Stimulated activated CD4-positive, alpha-beta T cell treated with anti-CD3 and anti-CD28 coated beads, Interleukin-15, amount 100 ng/mL, for 1 hour (primary cell): ENCODE results near the gene KCNK2.

ENCODE experiments used
- DNase-seq, 2 donors: peaks; one replicate each; pipeline ENCODE4 v3.0.0-alpha.2; 2020; ENCODE audit warnings: low read depth in 1 of 2, low spot score in 1 of 2

Gene KCNK2

GRCh38 chr1:215082532-215083382, at the start of gene KCNK2:
Gene KCNK2, plus strand, starts transcription at chr1:215082737. Its CDS starts 649 bp downstream, at chr1:215083386.
- no peak for DNase-seq

- DNase-seq: no peak
These were observed 49.5 kb upstream of the KCNK2 start for GRCh38 chr1:215032911-215033526.

GRCh38 chr1:215040190-215040589, 42.3 kb upstream of the KCNK2 start:
- DNase-seq: no peak

GRCh38 chr1:215043401-215043800, 39.1 kb upstream of the KCNK2 start:
- no peak for DNase-seq

- no peak for DNase-seq
These were observed 38.4 kb upstream of the KCNK2 start for GRCh38 chr1:215044151-215044550.

GRCh38 chr1:215045698-215046308, 36.7 kb upstream of the KCNK2 start:
- no peak for DNase-seq

GRCh38 chr1:215052256-215053015, 30.1 kb upstream of the KCNK2 start:
- DNase-seq: no peak

GRCh38 chr1:215054266-215054665, 28.3 kb upstream of the KCNK2 start:
- DNase-seq: no peak

- no peak for DNase-seq
These were observed 27.1 kb upstream of the KCNK2 start for GRCh38 chr1:215055281-215055935.

GRCh38 chr1:215056584-215056983, 26.0 kb upstream of the KCNK2 start:
- DNase-seq: no peak

GRCh38 chr1:215059947-215060346, 22.6 kb upstream of the KCNK2 start:
- DNase-seq: no peak

- no peak for DNase-seq
These were observed 18.2 kb upstream of the KCNK2 start for GRCh38 chr1:215064327-215064726.

GRCh38 chr1:215071078-215071477, 11.5 kb upstream of the KCNK2 start:
- no peak for DNase-seq

GRCh38 chr1:215076322-215076721, 6.2 kb upstream of the KCNK2 start:
- no peak for DNase-seq

- DNase-seq: no peak
These were observed 3.1 kb upstream of the KCNK2 start for GRCh38 chr1:215079456-215079855.

- no peak for DNase-seq
These were observed 641 bp upstream of the KCNK2 start for GRCh38 chr1:215081661-215082531.

- DNase-seq: no peak
These were observed 935 bp downstream of the KCNK2 start for GRCh38 chr1:215083383-215083961.

GRCh38 chr1:215084621-215085020, 2.1 kb downstream of the KCNK2 start:
- DNase-seq: no peak

GRCh38 chr1:215087603-215088002, 5.1 kb downstream of the KCNK2 start:
- DNase-seq: no peak

- no peak for DNase-seq
These were observed 11.8 kb downstream of the KCNK2 start for GRCh38 chr1:215094381-215094780.
